Measurements from ENCODE around the gene CLDN20.

DNA sequence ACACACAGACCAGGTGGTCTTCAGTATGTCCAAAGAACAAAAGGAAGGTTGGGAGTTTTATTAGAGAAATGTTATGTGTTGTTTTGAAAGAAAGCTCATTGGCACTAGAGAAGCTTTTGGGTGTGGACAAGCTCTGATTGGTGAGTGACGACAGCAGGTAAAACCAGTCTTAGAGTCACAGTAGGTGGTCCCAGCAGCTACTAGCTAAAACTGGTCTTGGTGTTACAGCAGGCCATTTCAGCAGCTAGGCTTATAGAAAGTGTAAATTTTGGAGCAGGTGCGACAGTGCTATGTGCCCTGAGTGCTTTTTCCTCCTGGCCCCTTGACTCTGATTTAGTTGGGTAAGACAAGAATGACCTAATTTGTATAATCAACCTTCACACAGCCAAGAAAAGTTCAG, 3.6 kb downstream of the CLDN20 start:
- TF ChIP-seq CTCF (IDR thresholded peaks at IDR 0.05) = no peak
- no peak for TF ChIP-seq POLR2A (IDR thresholded peaks at IDR 0.05)

Measured in lower leg skin (tissue), 3 donors.